ENCODE data around the gene APOC3. TPM values are rescaled to one million over a fixed set of nuclear protein-coding genes. Genes with fewer than 3 reads are reported as not detected.
A peak's percentile ranks its signal among the peaks of the same experiment; 100 is the strongest.

Gene APOC3
- total and polyA plus RNA-seq, 2 of the 4 experiments (the other 2 are of a cell fraction): not detected

GRCh38 chr11:116874251-116874650 lies 44.5 kb downstream of the APOC3 start:
- intact Hi-C loops (cut with micrococcal nuclease): loop anchor here (5.0 kb wide), 1 partner anchor 82 kb away; the partner anchor contains the start of gene APOA5
- Histone ChIP-seq H3K9ac (ENCODE audit: low read depth, low read length) (no peak overlapping the region), H3K9me1 (ENCODE audit: insufficient read depth, low read length) (peaks cover 19% of the 10 kb centered on the region), H3K18ac (ENCODE audit: low read depth, low read length) (no peak overlapping the region), H2AK5ac (ENCODE audit: low read depth, low read length) (no peak overlapping the region), H3K23ac (ENCODE audit: low read depth, low read length) (no peak overlapping the region), H3K56ac (ENCODE audit: extremely low read depth, insufficient read depth, low read length) (no peak overlapping the region), H3K27me3 (ENCODE audit: control insufficient read depth, insufficient read depth, low read length) (no peaks in the 10 kb centered on the region), H4K20me1 (ENCODE audit: insufficient read depth, low read length) (no peaks in the 10 kb centered on the region), H3K14ac (replicated peaks; ENCODE audit: low read depth, low read length) (no peak overlapping the region), H2AFZ (replicated peaks; ENCODE audit: low read length, poor library complexity) (no peak overlapping the region), H3K4me3 (ENCODE audit: insufficient read depth, low read depth, low read length) (no peak overlapping the region), H4K91ac (ENCODE audit: insufficient read depth, low read depth, low read length) (no peak overlapping the region), H3K79me1 (ENCODE audit: low read depth in 1 of 2, low read length in 2 of 2) (peaks cover 3 to 13% of the 10 kb centered on the region in 2 experiments; a peak in 3 of 4 replicates), H3K4me2 (ENCODE audit: low read depth, low read length) (no peak overlapping the region), H2BK120ac (ENCODE audit: low read depth, low read length) (no peak overlapping the region), H3K27ac (ENCODE audit: insufficient read depth, low read length) (no peak overlapping the region), H3K36me3 (ENCODE audit: control insufficient read depth, insufficient read depth, low read length) (peaks cover 30% of the 10 kb centered on the region), H2BK5ac (ENCODE audit: low read depth, low read length, poor library complexity, severe bottlenecking) (no peak overlapping the region), H2AK9ac (replicated peaks; ENCODE audit: low read depth, low read length, poor library complexity) (no peak overlapping the region), H2BK20ac (ENCODE audit: low read depth, low read length) (no peak overlapping the region), H4K5ac (ENCODE audit: low read depth, low read length) (no peak overlapping the region), H4K8ac (ENCODE audit: low read depth in 2 of 2, low read length in 2 of 2) (no peak overlapping the region), H3K9me3 (ENCODE audit: control insufficient read depth, insufficient read depth, low read length) (no peaks in the 10 kb centered on the region), H3K4me1 (ENCODE audit: control insufficient read depth, insufficient read depth, low read length) (peaks cover 2% of the 10 kb centered on the region; the same call in 1 of the 2 replicates), H3K4ac (ENCODE audit: low read depth, low read length) (peak overlapping the region; percentile 12; the same call in 1 of the 2 replicates), H2BK15ac (ENCODE audit: low read depth, low read length) (no peak overlapping the region)
- dilution Hi-C loops (cut with HindIII; ENCODE audit: low sequenced_read_pairs, unreplicated experiment): no loop called here
- 100% methylated on average over 1 of the region's 2 CpGs; no CpG with 5 or more reads in 1 of the 2 experiments for WGBS, 2 experiments (ENCODE audit: extremely low coverage in 2 of 2, insufficient read length in 1 of 2)
- POLR2A ChIA-PET (ENCODE audit: unreplicated experiment): no interaction called here
- no peak for TF ChIP-seq USF2 (IDR thresholded peaks at IDR 0.05; ENCODE audit: low read depth, low read length)
- TF ChIP-seq RFX5 (IDR thresholded peaks at IDR 0.05; ENCODE audit: low read depth, low read length): no peak
- no peak for TF ChIP-seq MXI1 (IDR thresholded peaks at IDR 0.05; ENCODE audit: borderline replicate concordance, low read depth, low read length)
- no peak for TF ChIP-seq RAD21 (IDR thresholded peaks at IDR 0.05; ENCODE audit: low read length)
- TF ChIP-seq NFE2L2 (IDR thresholded peaks at IDR 0.05; ENCODE audit: low read depth, low read length): no peak
- no peak for TF ChIP-seq FOS (IDR thresholded peaks at IDR 0.05; ENCODE audit: low read depth, low read length)
- TF ChIP-seq SMC3 (IDR thresholded peaks at IDR 0.05; ENCODE audit: low read depth, low read length): no peak
- DNase-seq (peak; percentile 43), ATAC-seq (ENCODE audit: low read depth) (peak; percentile 66)
- BruUV-seq (replicated peaks): no TSS peak
- in situ Hi-C loops (cut with MboI; ENCODE audit: low sequenced_read_pairs): loop anchor here (10.0 kb wide), 1 partner anchor 351 kb away; no protein-coding TSS in a partner anchor
- CTCF ChIA-PET: interaction anchor here (2.3 kb wide), 1 partner anchor 232 kb away, joined by 7 read pairs; no protein-coding TSS in a partner anchor
